ENCODE data around the gene SOX10. TPM values are rescaled to one million over a fixed set of nuclear protein-coding genes. Genes with fewer than 3 reads are reported as not detected.

The SOX10 gene
- not detected in 2 replicates for total RNA-seq (2014; rRNA removed; shearing (Covaris generic); ENCODE audit: low replicate concordance)

- no peaks in the 10 kb centered on the region for H4K20me1 ChIP-seq (ENCODE audit: insufficient read depth, low read depth, low read length)
- H3K4me3 ChIP-seq (ENCODE audit: low read length) = no peak within 1 kb of the TSS
- no peak within 1 kb of the TSS for H2AFZ ChIP-seq (ENCODE audit: low read length)
- DNase-seq = no peak
- no peaks in the 10 kb centered on the region for H3K79me2 ChIP-seq (ENCODE audit: low read length)
- no peak within 1 kb of the TSS for H3K4me2 ChIP-seq (ENCODE audit: low read depth, low read length, poor library complexity, severe bottlenecking)
- H3K27me3 ChIP-seq (ENCODE audit: low read length) = no peaks in the 10 kb centered on the region
- H3K9me3 ChIP-seq (ENCODE audit: low read length) = no peaks in the 10 kb centered on the region
- H3K27ac ChIP-seq (ENCODE audit: low read length) = no peak within 1 kb of the TSS
- H3K4me1 ChIP-seq (ENCODE audit: low read length) = peaks cover 4% of the 10 kb centered on the region
- no peaks in the 10 kb centered on the region for H3K36me3 ChIP-seq (ENCODE audit: insufficient read depth, low read length)
- H3K9ac ChIP-seq (ENCODE audit: low read length) = no peak within 1 kb of the TSS
- no peaks in the 10 kb centered on the region for H3K9me2 ChIP-seq (replicated peaks; ENCODE audit: insufficient read depth, low read length)
These were observed at the start of gene SOX10 for GRCh38 chr22:37983860-37984791. SOX10 (minus strand) TSS chr22:37984555; CDS start chr22:37983784, 771 bp downstream.

GRCh38 chr22:38033522-38034277 lies 49.3 kb upstream of the SOX10 start:
- Histone ChIP-seq H3K4me2 (ENCODE audit: low read depth, low read length, poor library complexity, severe bottlenecking) (peak overlapping the region; percentile 67), H2AFZ (ENCODE audit: low read length) (peak overlapping the region; percentile 17; the same call in 1 of the 2 replicates), H3K27ac (ENCODE audit: low read length) (peak overlapping the region; percentile 79; the same call in 1 of the 2 replicates)

GRCh38 chr22:38032681-38033521 lies 48.5 kb upstream of the SOX10 start:
- H3K4me3 ChIP-seq (ENCODE audit: low read length) = no peak overlapping the region
- H3K79me2 ChIP-seq (ENCODE audit: low read length) = no peaks in the 10 kb centered on the region
- H3K9me3 ChIP-seq (ENCODE audit: low read length) = no peaks in the 10 kb centered on the region
- no peak for DNase-seq
- H3K9me2 ChIP-seq (replicated peaks; ENCODE audit: insufficient read depth, low read length) = no peaks in the 10 kb centered on the region
- H2AFZ ChIP-seq (ENCODE audit: low read length) = no peak overlapping the region
- H3K27ac ChIP-seq (ENCODE audit: low read length) = no peak overlapping the region
- no peak overlapping the region for H3K9ac ChIP-seq (ENCODE audit: low read length)
- H4K20me1 ChIP-seq (ENCODE audit: insufficient read depth, low read depth, low read length) = no peaks in the 10 kb centered on the region
- peaks cover 37% of the 10 kb centered on the region for H3K4me1 ChIP-seq (ENCODE audit: low read length)
- H3K27me3 ChIP-seq (ENCODE audit: low read length) = no peaks in the 10 kb centered on the region
- H3K4me2 ChIP-seq (ENCODE audit: low read depth, low read length, poor library complexity, severe bottlenecking) = peak overlapping the region; percentile 67
- H3K36me3 ChIP-seq (ENCODE audit: insufficient read depth, low read length) = no peaks in the 10 kb centered on the region

More at GRCh38 chr22:38033522-38034277, 49.3 kb upstream of the SOX10 start:
- Histone ChIP-seq H3K4me3 (ENCODE audit: low read length) (peak overlapping the region; percentile 38; the same call in 1 of the 2 replicates), H4K20me1 (ENCODE audit: insufficient read depth, low read depth, low read length) (no peaks in the 10 kb centered on the region), H3K27me3 (ENCODE audit: low read length) (no peaks in the 10 kb centered on the region), H3K9me3 (ENCODE audit: low read length) (no peaks in the 10 kb centered on the region), H3K9ac (ENCODE audit: low read length) (peak overlapping the region; percentile 68), H3K9me2 (replicated peaks; ENCODE audit: insufficient read depth, low read length) (no peaks in the 10 kb centered on the region), H3K36me3 (ENCODE audit: insufficient read depth, low read length) (no peaks in the 10 kb centered on the region), H3K4me1 (ENCODE audit: low read length) (peaks cover 37% of the 10 kb centered on the region), H3K79me2 (ENCODE audit: low read length) (no peaks in the 10 kb centered on the region)
- no peak for DNase-seq

DNA sequence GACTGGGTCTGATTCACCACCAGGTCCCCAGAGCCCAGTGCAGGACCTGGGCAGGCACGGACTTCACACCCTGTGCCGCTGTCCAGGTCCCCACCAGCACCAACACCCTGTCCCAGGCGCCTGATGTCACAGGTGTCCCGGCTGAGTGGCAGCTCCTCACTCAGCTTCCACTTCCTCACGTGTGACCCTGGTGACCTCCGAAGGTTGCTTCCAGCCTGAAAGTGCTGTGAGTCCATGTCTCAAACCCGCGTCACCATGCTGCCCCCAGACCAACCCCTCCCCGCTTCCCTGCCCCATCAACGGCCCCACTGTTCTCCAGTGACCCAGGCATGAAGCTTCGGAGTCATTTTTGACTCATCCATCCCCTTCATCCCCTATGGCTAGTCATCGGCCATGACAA lies 47.1 kb upstream of the SOX10 start:
- no peak overlapping the region for H3K9ac ChIP-seq (ENCODE audit: low read length)
- H3K27me3 ChIP-seq (ENCODE audit: low read length) = no peaks in the 10 kb centered on the region
- DNase-seq = no peak
- H2AFZ ChIP-seq (ENCODE audit: low read length) = no peak overlapping the region
- peaks cover 46% of the 10 kb centered on the region for H3K4me1 ChIP-seq (ENCODE audit: low read length)
- H3K27ac ChIP-seq (ENCODE audit: low read length) = no peak overlapping the region
- no peaks in the 10 kb centered on the region for H3K9me3 ChIP-seq (ENCODE audit: low read length)
- no peak overlapping the region for H3K4me3 ChIP-seq (ENCODE audit: low read length)
- no peaks in the 10 kb centered on the region for H4K20me1 ChIP-seq (ENCODE audit: insufficient read depth, low read depth, low read length)
- H3K4me2 ChIP-seq (ENCODE audit: low read depth, low read length, poor library complexity, severe bottlenecking) = no peak overlapping the region
- H3K36me3 ChIP-seq (ENCODE audit: insufficient read depth, low read length) = no peaks in the 10 kb centered on the region
- no peaks in the 10 kb centered on the region for H3K79me2 ChIP-seq (ENCODE audit: low read length)
- H3K9me2 ChIP-seq (replicated peaks; ENCODE audit: insufficient read depth, low read length) = no peaks in the 10 kb centered on the region

GRCh38 chr22:38030311-38031133 lies 46.2 kb upstream of the SOX10 start:
- Histone ChIP-seq H3K4me1 (ENCODE audit: low read length) (peaks cover 45% of the 10 kb centered on the region), H3K27me3 (ENCODE audit: low read length) (no peaks in the 10 kb centered on the region), H3K4me2 (ENCODE audit: low read depth, low read length, poor library complexity, severe bottlenecking) (no peak overlapping the region), H3K9ac (ENCODE audit: low read length) (no peak overlapping the region), H3K4me3 (ENCODE audit: low read length) (no peak overlapping the region), H3K36me3 (ENCODE audit: insufficient read depth, low read length) (no peaks in the 10 kb centered on the region), H4K20me1 (ENCODE audit: insufficient read depth, low read depth, low read length) (no peaks in the 10 kb centered on the region), H3K9me3 (ENCODE audit: low read length) (no peaks in the 10 kb centered on the region), H2AFZ (ENCODE audit: low read length) (no peak overlapping the region), H3K27ac (ENCODE audit: low read length) (no peak overlapping the region), H3K79me2 (ENCODE audit: low read length) (no peaks in the 10 kb centered on the region), H3K9me2 (replicated peaks; ENCODE audit: insufficient read depth, low read length) (no peaks in the 10 kb centered on the region)
- DNase-seq = no peak

DNA sequence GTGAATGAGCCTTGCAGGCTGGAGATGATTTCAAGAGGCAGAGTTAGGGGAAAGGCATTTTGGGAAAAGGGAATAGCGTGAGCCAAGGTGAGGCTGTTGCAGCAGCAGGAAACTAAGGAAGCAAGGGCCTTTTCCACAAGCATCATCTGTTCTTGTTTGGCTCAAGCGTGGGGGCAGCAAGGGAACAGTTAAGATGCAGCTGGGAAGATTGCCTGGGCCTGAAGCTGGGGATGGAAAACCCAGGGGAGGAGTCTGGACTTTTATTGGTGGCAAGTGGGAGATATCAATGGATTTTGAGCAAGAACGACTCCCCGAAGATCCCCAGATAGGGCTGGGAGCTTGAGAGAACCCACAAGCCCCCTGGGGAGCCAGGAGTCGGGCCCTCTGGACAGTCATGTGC lies 45.5 kb upstream of the SOX10 start:
- H3K79me2 ChIP-seq (ENCODE audit: low read length) = no peaks in the 10 kb centered on the region
- no peaks in the 10 kb centered on the region for H3K27me3 ChIP-seq (ENCODE audit: low read length)
- no peaks in the 10 kb centered on the region for H3K9me2 ChIP-seq (replicated peaks; ENCODE audit: insufficient read depth, low read length)
- peaks cover 39% of the 10 kb centered on the region for H3K4me1 ChIP-seq (ENCODE audit: low read length)
- no peak overlapping the region for H3K4me2 ChIP-seq (ENCODE audit: low read depth, low read length, poor library complexity, severe bottlenecking)
- H3K27ac ChIP-seq (ENCODE audit: low read length) = no peak overlapping the region
- no peak overlapping the region for H3K4me3 ChIP-seq (ENCODE audit: low read length)
- H4K20me1 ChIP-seq (ENCODE audit: insufficient read depth, low read depth, low read length) = no peaks in the 10 kb centered on the region
- no peaks in the 10 kb centered on the region for H3K36me3 ChIP-seq (ENCODE audit: insufficient read depth, low read length)
- H2AFZ ChIP-seq (ENCODE audit: low read length) = no peak overlapping the region
- no peak for DNase-seq
- H3K9me3 ChIP-seq (ENCODE audit: low read length) = no peaks in the 10 kb centered on the region
- H3K9ac ChIP-seq (ENCODE audit: low read length) = no peak overlapping the region

DNA sequence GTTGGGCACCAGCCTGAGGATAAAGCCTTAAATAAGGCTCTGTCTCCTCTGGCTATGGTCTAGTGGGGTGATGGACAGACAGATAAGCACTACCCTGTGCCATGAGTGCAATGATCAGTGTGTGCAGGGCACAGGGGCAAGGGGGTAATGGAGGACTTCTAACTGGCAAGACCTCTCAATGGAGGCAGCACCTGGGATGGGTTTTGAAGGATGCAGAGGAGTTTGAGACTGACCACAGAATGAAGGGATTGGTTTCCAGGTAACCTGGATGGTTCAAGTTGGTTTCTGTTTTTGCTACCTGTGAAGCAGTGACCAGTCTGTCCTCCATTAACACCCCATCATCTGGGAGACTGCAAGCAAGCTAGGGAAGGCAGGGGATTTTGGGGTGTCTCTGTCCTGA lies 45.0 kb upstream of the SOX10 start:
- Histone ChIP-seq H3K27me3 (ENCODE audit: low read length) (no peaks in the 10 kb centered on the region), H3K9me2 (replicated peaks; ENCODE audit: insufficient read depth, low read length) (no peaks in the 10 kb centered on the region), H3K4me1 (ENCODE audit: low read length) (peaks cover 34% of the 10 kb centered on the region), H4K20me1 (ENCODE audit: insufficient read depth, low read depth, low read length) (no peaks in the 10 kb centered on the region), H3K9me3 (ENCODE audit: low read length) (no peaks in the 10 kb centered on the region), H3K79me2 (ENCODE audit: low read length) (no peaks in the 10 kb centered on the region), H3K4me2 (ENCODE audit: low read depth, low read length, poor library complexity, severe bottlenecking) (no peak overlapping the region), H2AFZ (ENCODE audit: low read length) (no peak overlapping the region), H3K4me3 (ENCODE audit: low read length) (no peak overlapping the region), H3K27ac (ENCODE audit: low read length) (no peak overlapping the region), H3K36me3 (ENCODE audit: insufficient read depth, low read length) (no peaks in the 10 kb centered on the region), H3K9ac (ENCODE audit: low read length) (no peak overlapping the region)
- DNase-seq = no peak

All from Karpas-422 (cell line).